Activated B cell treated with CpG ODN at 0.5 μM for 24 hours (primary cell): Measurements from ENCODE around the gene HIVEP3. TPM values are rescaled to one million over a fixed set of nuclear protein-coding genes. Genes with fewer than 3 reads are reported as not detected.

ENCODE experiments used
- ATAC-seq: fragments of 200-7000 bp; cut with Tn5 transposase; one replicate; pipeline ENCODE4 v1.10.0; 2021; ENCODE audit warnings: low read depth, mild to moderate bottlenecking, moderate library complexity
- CTCF ChIA-PET: fragments of 350-600 bp; sonication (Branson Sonifier 250); formaldehyde crosslinking; loops from one replicate; lab custom pipeline; 2021; ENCODE audit warnings: antibody characterized with exemption; lab: Charles Lee
- POLR2A ChIA-PET: fragments of 350-600 bp; sonication (Branson Sonifier 250); formaldehyde crosslinking; loops from one replicate; lab custom pipeline; 2021; ENCODE audit warnings: antibody characterized with exemption; lab: Charles Lee
- DNase-seq: peaks from one replicate; pipeline ENCODE4 v3.0.0; 2022
- H3K27ac Mint-ChIP-seq: one replicate; pipeline ENCODE4 v1.8.0; 2020; ENCODE audit warnings: mixed read lengths
- H3K27me3 Mint-ChIP-seq: one replicate; pipeline ENCODE4 v1.8.0; 2021; ENCODE audit warnings: mixed read lengths
- H3K36me3 Mint-ChIP-seq: one replicate; pipeline ENCODE4 v1.8.0; 2021; ENCODE audit warnings: low read depth, mixed read lengths
- H3K4me1 Mint-ChIP-seq: one replicate; pipeline ENCODE4 v1.8.0; 2021; ENCODE audit warnings: mixed read lengths
- H3K4me3 Mint-ChIP-seq: one replicate; pipeline ENCODE4 v1.8.0; 2020; ENCODE audit warnings: mild to moderate bottlenecking, mixed read lengths
- H3K9me3 Mint-ChIP-seq: one replicate; pipeline ENCODE4 v1.8.0; 2020; ENCODE audit warnings: mixed read lengths
- intact Hi-C: fragments of 100-400 bp; cut with micrococcal nuclease; formaldehyde crosslinking; loops from one replicate; pipeline ENCODE4 v1.15.1; 2024
- total RNA-seq: library from RNA; stranded (reverse); gene quantifications from 2 replicates; pipeline ENCODE4 v1.2.3, GENCODE V29; 2022
- TF ChIP-seq, protein P1 (sequence below): fragments of 200-600 bp; IDR thresholded peaks from one replicate; pipeline ENCODE4 v1.8.0; 2022; ENCODE audit warnings: antibody characterized with exemption, mild to moderate bottlenecking

Gene HIVEP3
- total RNA-seq, 1 donor from 2014 or later: 14.4 TPM

DNA sequence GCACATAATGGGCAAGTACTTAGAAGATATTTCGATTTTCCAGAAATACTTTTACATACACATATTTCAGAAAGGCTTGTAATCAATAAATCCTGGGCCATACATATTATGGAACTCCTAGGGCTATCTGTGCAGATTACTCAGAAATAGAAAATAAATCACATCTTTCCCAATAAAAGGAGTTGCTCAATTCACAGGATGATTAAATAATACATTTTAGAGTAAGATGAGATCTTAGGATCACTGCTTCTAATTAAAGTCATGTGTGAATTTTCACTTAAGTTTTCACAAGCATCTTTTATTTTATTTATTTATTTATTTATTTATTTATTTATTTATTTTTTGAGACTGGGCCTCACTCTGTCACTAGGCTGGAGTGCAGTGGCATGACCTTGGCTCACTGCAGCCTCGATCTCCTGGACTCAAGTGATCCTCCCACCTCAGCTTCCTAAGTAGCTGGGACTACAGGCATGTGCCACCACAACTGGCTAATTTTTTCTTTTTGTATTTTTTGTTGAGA is 144.2 kb downstream of the HIVEP3 start:
- no peaks in the 10 kb centered on the region for H3K36me3 Mint-ChIP-seq
- no peak for DNase-seq
- no peak overlapping the region for H3K4me3 Mint-ChIP-seq
- no peaks in the 10 kb centered on the region for H3K9me3 Mint-ChIP-seq
- no peaks in the 10 kb centered on the region for H3K27me3 Mint-ChIP-seq
- H3K27ac Mint-ChIP-seq: no peak overlapping the region
- H3K4me1 Mint-ChIP-seq: peaks cover 3% of the 10 kb centered on the region
- ATAC-seq: no peak
- ChIA-PET CTCF (interaction anchor here (1.4 kb wide), 1 partner anchor 200 kb away, joined by 4 read pairs; no protein-coding TSS in a partner anchor), POLR2A (no interaction called here)
- intact Hi-C loops: no loop called here
- TF ChIP-seq, protein P1, sequence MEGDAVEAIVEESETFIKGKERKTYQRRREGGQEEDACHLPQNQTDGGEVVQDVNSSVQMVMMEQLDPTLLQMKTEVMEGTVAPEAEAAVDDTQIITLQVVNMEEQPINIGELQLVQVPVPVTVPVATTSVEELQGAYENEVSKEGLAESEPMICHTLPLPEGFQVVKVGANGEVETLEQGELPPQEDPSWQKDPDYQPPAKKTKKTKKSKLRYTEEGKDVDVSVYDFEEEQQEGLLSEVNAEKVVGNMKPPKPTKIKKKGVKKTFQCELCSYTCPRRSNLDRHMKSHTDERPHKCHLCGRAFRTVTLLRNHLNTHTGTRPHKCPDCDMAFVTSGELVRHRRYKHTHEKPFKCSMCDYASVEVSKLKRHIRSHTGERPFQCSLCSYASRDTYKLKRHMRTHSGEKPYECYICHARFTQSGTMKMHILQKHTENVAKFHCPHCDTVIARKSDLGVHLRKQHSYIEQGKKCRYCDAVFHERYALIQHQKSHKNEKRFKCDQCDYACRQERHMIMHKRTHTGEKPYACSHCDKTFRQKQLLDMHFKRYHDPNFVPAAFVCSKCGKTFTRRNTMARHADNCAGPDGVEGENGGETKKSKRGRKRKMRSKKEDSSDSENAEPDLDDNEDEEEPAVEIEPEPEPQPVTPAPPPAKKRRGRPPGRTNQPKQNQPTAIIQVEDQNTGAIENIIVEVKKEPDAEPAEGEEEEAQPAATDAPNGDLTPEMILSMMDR: no peak

DNA sequence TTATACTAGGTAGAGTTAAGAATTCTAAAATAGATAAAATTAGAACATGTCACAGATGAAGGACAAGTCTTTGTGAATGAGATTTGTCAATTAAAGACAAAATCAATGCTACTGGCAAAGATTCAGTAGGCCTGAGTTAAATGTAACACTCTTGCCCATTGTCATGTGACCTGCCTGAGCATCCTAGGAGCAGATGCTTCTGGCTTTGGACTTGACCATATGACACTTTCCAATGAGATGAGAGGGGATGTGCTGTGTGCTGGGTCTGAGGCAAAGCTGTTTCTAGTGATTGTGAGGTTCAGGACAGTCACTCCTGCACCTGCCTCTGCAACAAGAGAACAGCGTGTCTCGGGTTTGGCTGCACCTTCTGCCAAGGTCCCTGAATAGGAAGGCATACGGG is 144.9 kb downstream of the HIVEP3 start:
- intact Hi-C loops: no loop called here
- no peaks in the 10 kb centered on the region for H3K27me3 Mint-ChIP-seq
- CTCF ChIA-PET: interaction anchor here (1.4 kb wide), 1 partner anchor 199 kb away, joined by 4 read pairs; no protein-coding TSS in a partner anchor
- TF ChIP-seq, protein P1: no peak
- H3K4me3 Mint-ChIP-seq: no peak overlapping the region
- no peaks in the 10 kb centered on the region for H3K9me3 Mint-ChIP-seq
- DNase-seq (no peak), ATAC-seq (no peak)
- H3K27ac Mint-ChIP-seq: no peak overlapping the region
- POLR2A ChIA-PET: no interaction called here
- H3K36me3 Mint-ChIP-seq: no peaks in the 10 kb centered on the region
- H3K4me1 Mint-ChIP-seq: peaks cover 8% of the 10 kb centered on the region

GRCh38 chr1:41773144-41773591 is 145.6 kb downstream of the HIVEP3 start:
- Mint-ChIP-seq H3K27ac (no peak overlapping the region), H3K36me3 (no peaks in the 10 kb centered on the region), H3K4me3 (no peak overlapping the region), H3K4me1 (peaks cover 15% of the 10 kb centered on the region), H3K27me3 (no peaks in the 10 kb centered on the region), H3K9me3 (no peaks in the 10 kb centered on the region)
- ATAC-seq (no peak), DNase-seq (no peak)
- ChIA-PET POLR2A (no interaction called here), CTCF (interaction anchor here (1.4 kb wide), 1 partner anchor 198 kb away, joined by 4 read pairs; no protein-coding TSS in a partner anchor)
- TF ChIP-seq, protein P1: no peak
- intact Hi-C loops: no loop called here

- ATAC-seq: no peak
- TF ChIP-seq, protein P1: no peak
- Mint-ChIP-seq H3K36me3 (no peaks in the 10 kb centered on the region), H3K9me3 (no peaks in the 10 kb centered on the region), H3K27ac (no peak overlapping the region), H3K4me3 (no peak overlapping the region), H3K4me1 (peaks cover 55% of the 10 kb centered on the region), H3K27me3 (no peaks in the 10 kb centered on the region)
- ChIA-PET CTCF (no interaction called here), POLR2A (interaction anchor here (1.3 kb wide), 1 partner anchor 18 kb away, joined by 10 read pairs; no protein-coding TSS in a partner anchor)
- no peak for DNase-seq
- intact Hi-C loops: loop anchor here (5.0 kb wide), 1 partner anchor 42 kb away; no protein-coding TSS in a partner anchor
Measured at GRCh38 chr1:41769068-41769467, 149.7 kb downstream of the HIVEP3 start.

- DNase-seq: no peak
- Mint-ChIP-seq H3K4me1 (peaks cover 59% of the 10 kb centered on the region), H3K9me3 (no peaks in the 10 kb centered on the region), H3K36me3 (no peaks in the 10 kb centered on the region), H3K27ac (no peak overlapping the region), H3K4me3 (peak overlapping the region; percentile 8), H3K27me3 (no peaks in the 10 kb centered on the region)
- ATAC-seq: peak; percentile 59
- TF ChIP-seq, protein P1: no peak
- POLR2A ChIA-PET: interaction anchor here (1.3 kb wide), 1 partner anchor 17 kb away, joined by 10 read pairs; no protein-coding TSS in a partner anchor
- CTCF ChIA-PET: no interaction called here
- intact Hi-C loops: loop anchor here (5.0 kb wide), 1 partner anchor 41 kb away; no protein-coding TSS in a partner anchor
Measured at GRCh38 chr1:41768583-41768982, 150.1 kb downstream of the HIVEP3 start.
